GM18505 (cell line): ENCODE results near the gene ZNF649.
"Not testable (repeated sequence)": the region's sequence is repeated elsewhere in the genome, so short reads cannot be mapped to it uniquely, and the experiment has no call there.

Experiments
- ATAC-seq: cut with Tn5 transposase; IDR thresholded peaks from one replicate; pipeline ENCODE4 v1.9.1; 2021; ENCODE audit not compliant: unreplicated experiment
- POLR2A ChIP-seq: IDR thresholded peaks from 4 replicates; pipeline ENCODE4 v1.6.1; 2011; ENCODE audit warnings: borderline replicate concordance; ENCODE audit not compliant: insufficient read depth, insufficient read length; ENCODE audit errors: extremely low read depth

The ZNF649 gene

GRCh38 chr19:51915324-51915867 is 10.6 kb upstream of the ZNF649 start:
- no peak for ATAC-seq
- no peak for TF ChIP-seq POLR2A

GRCh38 chr19:51907981-51908380 is 3.2 kb upstream of the ZNF649 start:
- ATAC-seq, result not testable (repeated sequence)

- ATAC-seq, result not testable (repeated sequence)
Observed at GRCh38 chr19:51906108-51906507, 1.3 kb upstream of the ZNF649 start.

GRCh38 chr19:51905639-51906038 is 822 bp upstream of the ZNF649 start:
- not testable (repeated sequence) for ATAC-seq

GRCh38 chr19:51905206-51905605 is 389 bp upstream of the ZNF649 start:
- ATAC-seq, result no peak
- TF ChIP-seq POLR2A, result no peak

GRCh38 chr19:51903192-51903591 is 1.6 kb downstream of the ZNF649 start:
- ATAC-seq, result no peak
- no peak for TF ChIP-seq POLR2A

- ATAC-seq, result no peak
- TF ChIP-seq POLR2A, result no peak
Observed at GRCh38 chr19:51901860-51902259, 3.0 kb downstream of the ZNF649 start.

- TF ChIP-seq POLR2A, result no peak
- ATAC-seq, result no peak
Observed at GRCh38 chr19:51891193-51891747, 13.5 kb downstream of the ZNF649 start.

GRCh38 chr19:51889934-51890333 is 14.9 kb downstream of the ZNF649 start:
- no peak for ATAC-seq
- TF ChIP-seq POLR2A, result no peak

GRCh38 chr19:51887522-51888498 is 17.0 kb downstream of the ZNF649 start, which contains the start of gene ZNF577:
Gene ZNF577 (minus strand): TSS chr19:51887951. CDS start chr19:51880382, 7,569 bp downstream.
- ATAC-seq, result no peak
- no peak for TF ChIP-seq POLR2A

- no peak for TF ChIP-seq POLR2A
- ATAC-seq, result no peak
Observed at GRCh38 chr19:51884713-51885112, 20.1 kb downstream of the ZNF649 start.

- TF ChIP-seq POLR2A, result no peak
- no peak for ATAC-seq
Observed at GRCh38 chr19:51882518-51882917, 22.3 kb downstream of the ZNF649 start.

GRCh38 chr19:51873097-51873496 is 31.7 kb downstream of the ZNF649 start:
- no peak for TF ChIP-seq POLR2A
- ATAC-seq, result no peak

GRCh38 chr19:51861870-51862622 is 42.8 kb downstream of the ZNF649 start:
- ATAC-seq, result no peak
- no peak for TF ChIP-seq POLR2A
